ENCODE results near the gene KLC1.
A peak's percentile ranks its signal among the peaks of the same experiment; 100 is the strongest.

KLC1 gene

GRCh38 chr14:103613517-103613916, 15.5 kb upstream of the KLC1 start:
- H3K27me3 Mint-ChIP-seq, result peaks cover 17% of the 10 kb centered on the region
- H3K36me3 Mint-ChIP-seq (ENCODE audit: low read depth), result peaks cover 14% of the 10 kb centered on the region
- no peak overlapping the region for H3K4me3 Mint-ChIP-seq
- peaks cover 17% of the 10 kb centered on the region for H3K9me3 Mint-ChIP-seq
- no peak overlapping the region for H3K27ac Mint-ChIP-seq
- intact Hi-C loops (cut with micrococcal nuclease), result no loop called here
- H3K4me1 Mint-ChIP-seq (ENCODE audit: low read depth), result peaks cover 5% of the 10 kb centered on the region

- Mint-ChIP-seq H3K27ac (no peak overlapping the region), H3K4me3 (no peak overlapping the region), H3K9me3 (peaks cover 2% of the 10 kb centered on the region), H3K27me3 (peaks cover 9% of the 10 kb centered on the region), H3K4me1 (ENCODE audit: low read depth) (no peaks in the 10 kb centered on the region), H3K36me3 (ENCODE audit: low read depth) (no peaks in the 10 kb centered on the region)
- intact Hi-C loops (cut with micrococcal nuclease), result no loop called here
Measured at GRCh38 chr14:103616635-103617300, 12.2 kb upstream of the KLC1 start.

GRCh38 chr14:103619057-103619456, 10.0 kb upstream of the KLC1 start:
- Mint-ChIP-seq H3K9me3 (no peaks in the 10 kb centered on the region), H3K36me3 (ENCODE audit: low read depth) (no peaks in the 10 kb centered on the region), H3K4me3 (no peak overlapping the region), H3K27me3 (peaks cover 21% of the 10 kb centered on the region), H3K27ac (no peak overlapping the region), H3K4me1 (ENCODE audit: low read depth) (peaks cover 5% of the 10 kb centered on the region)
- intact Hi-C loops (cut with micrococcal nuclease), result no loop called here

GRCh38 chr14:103621860-103622259, 7.2 kb upstream of the KLC1 start:
- peaks cover 29% of the 10 kb centered on the region for H3K27me3 Mint-ChIP-seq
- intact Hi-C loops (cut with micrococcal nuclease), result no loop called here
- H3K27ac Mint-ChIP-seq, result no peak overlapping the region
- H3K4me3 Mint-ChIP-seq, result no peak overlapping the region
- no peaks in the 10 kb centered on the region for H3K36me3 Mint-ChIP-seq (ENCODE audit: low read depth)
- peaks cover 23% of the 10 kb centered on the region for H3K4me1 Mint-ChIP-seq (ENCODE audit: low read depth)
- no peaks in the 10 kb centered on the region for H3K9me3 Mint-ChIP-seq

- intact Hi-C loops (cut with micrococcal nuclease), result no loop called here
- Mint-ChIP-seq H3K4me3 (no peak overlapping the region), H3K9me3 (no peaks in the 10 kb centered on the region), H3K4me1 (ENCODE audit: low read depth) (peaks cover 37% of the 10 kb centered on the region), H3K27ac (no peak overlapping the region), H3K27me3 (peaks cover 28% of the 10 kb centered on the region), H3K36me3 (ENCODE audit: low read depth) (peaks cover 2% of the 10 kb centered on the region)
Measured at GRCh38 chr14:103623308-103623707, 5.7 kb upstream of the KLC1 start.

- peaks cover 9% of the 10 kb centered on the region for H3K36me3 Mint-ChIP-seq (ENCODE audit: low read depth)
- H3K9me3 Mint-ChIP-seq, result no peaks in the 10 kb centered on the region
- H3K4me1 Mint-ChIP-seq (ENCODE audit: low read depth), result peaks cover 39% of the 10 kb centered on the region
- intact Hi-C loops (cut with micrococcal nuclease), result no loop called here
- no peak overlapping the region for H3K27ac Mint-ChIP-seq
- peaks cover 28% of the 10 kb centered on the region for H3K27me3 Mint-ChIP-seq
- H3K4me3 Mint-ChIP-seq, result no peak overlapping the region
Measured at GRCh38 chr14:103623883-103624482, 5.0 kb upstream of the KLC1 start.

GRCh38 chr14:103624860-103625259, 4.2 kb upstream of the KLC1 start:
- H3K27ac Mint-ChIP-seq, result peak overlapping the region; percentile 48
- peak overlapping the region; percentile 7 for H3K4me3 Mint-ChIP-seq
- intact Hi-C loops (cut with micrococcal nuclease), result no loop called here

GRCh38 chr14:103625356-103626095, 3.5 kb upstream of the KLC1 start:
- Mint-ChIP-seq H3K27me3 (peaks cover 28% of the 10 kb centered on the region), H3K9me3 (no peaks in the 10 kb centered on the region), H3K4me3 (peak overlapping the region; percentile 7), H3K27ac (peak overlapping the region; percentile 48), H3K4me1 (ENCODE audit: low read depth) (peaks cover 40% of the 10 kb centered on the region), H3K36me3 (ENCODE audit: low read depth) (peaks cover 19% of the 10 kb centered on the region)
- intact Hi-C loops (cut with micrococcal nuclease), result no loop called here

More at GRCh38 chr14:103624860-103625259, 4.2 kb upstream of the KLC1 start:
- Mint-ChIP-seq H3K9me3 (no peaks in the 10 kb centered on the region), H3K27me3 (peaks cover 28% of the 10 kb centered on the region), H3K4me1 (ENCODE audit: low read depth) (peaks cover 39% of the 10 kb centered on the region), H3K36me3 (ENCODE audit: low read depth) (peaks cover 16% of the 10 kb centered on the region)

GRCh38 chr14:103626146-103626850, 2.7 kb upstream of the KLC1 start:
- peaks cover 23% of the 10 kb centered on the region for H3K27me3 Mint-ChIP-seq
- H3K36me3 Mint-ChIP-seq (ENCODE audit: low read depth), result peaks cover 25% of the 10 kb centered on the region
- H3K4me1 Mint-ChIP-seq (ENCODE audit: low read depth), result peaks cover 45% of the 10 kb centered on the region
- no peaks in the 10 kb centered on the region for H3K9me3 Mint-ChIP-seq
- H3K27ac Mint-ChIP-seq, result peak overlapping the region; percentile 48
- no peak overlapping the region for H3K4me3 Mint-ChIP-seq
- intact Hi-C loops (cut with micrococcal nuclease), result no loop called here

GRCh38 chr14:103627073-103628025, 1.7 kb upstream of the KLC1 start:
- Mint-ChIP-seq H3K27ac (peak overlapping the region; percentile 100), H3K36me3 (ENCODE audit: low read depth) (peaks cover 34% of the 10 kb centered on the region), H3K4me1 (ENCODE audit: low read depth) (peaks cover 54% of the 10 kb centered on the region), H3K9me3 (no peaks in the 10 kb centered on the region), H3K4me3 (no peak overlapping the region), H3K27me3 (peaks cover 18% of the 10 kb centered on the region)
- intact Hi-C loops (cut with micrococcal nuclease), result no loop called here

GRCh38 chr14:103628221-103628683, 759 bp upstream of the KLC1 start:
- H3K4me1 Mint-ChIP-seq (ENCODE audit: low read depth), result peaks cover 63% of the 10 kb centered on the region
- H3K4me3 Mint-ChIP-seq, result peak overlapping the region; percentile 83
- H3K27ac Mint-ChIP-seq, result peak overlapping the region; percentile 100
- peaks cover 44% of the 10 kb centered on the region for H3K36me3 Mint-ChIP-seq (ENCODE audit: low read depth)
- peaks cover 14% of the 10 kb centered on the region for H3K27me3 Mint-ChIP-seq
- no peaks in the 10 kb centered on the region for H3K9me3 Mint-ChIP-seq
- intact Hi-C loops (cut with micrococcal nuclease), result no loop called here

- Mint-ChIP-seq H3K27me3 (peaks cover 3% of the 10 kb centered on the region), H3K36me3 (ENCODE audit: low read depth) (peaks cover 55% of the 10 kb centered on the region), H3K4me3 (peak overlapping the region; percentile 83), H3K27ac (peak overlapping the region; percentile 100), H3K4me1 (ENCODE audit: low read depth) (peaks cover 66% of the 10 kb centered on the region), H3K9me3 (no peaks in the 10 kb centered on the region)
- intact Hi-C loops (cut with micrococcal nuclease), result no loop called here
Measured at GRCh38 chr14:103629503-103630121, 601 bp downstream of the KLC1 start.
